Skeletal muscle satellite cell (primary cell): ENCODE results near the gene ATG9B.
"Not testable (repeated sequence)": the region's sequence is repeated elsewhere in the genome, so short reads cannot be mapped to it uniquely, and the experiment has no call there.

ENCODE experiments used
- H3K27me3 ChIP-seq: 2 replicates; pipeline ENCODE4 v1.7.0; 2013; ENCODE audit warnings: low read length; ENCODE audit not compliant: control insufficient read depth, insufficient read depth
- H3K36me3 ChIP-seq: 2 replicates; pipeline ENCODE4 v1.7.0; 2013; ENCODE audit warnings: mild to moderate bottlenecking, control low read depth, low read length; ENCODE audit not compliant: insufficient read depth
- H3K4me1 ChIP-seq: 2 replicates; pipeline ENCODE4 v1.7.0; 2013; ENCODE audit warnings: low read length; ENCODE audit not compliant: control insufficient read depth, insufficient read depth
- H3K4me2 ChIP-seq: 2 replicates; pipeline ENCODE4 v1.7.0; 2013; ENCODE audit warnings: mild to moderate bottlenecking, low read length
- H3K4me3 ChIP-seq: 2 replicates; pipeline ENCODE4 v1.7.0; 2013; ENCODE audit warnings: low read length
- H3K9ac ChIP-seq: 2 replicates; pipeline ENCODE4 v1.7.0; 2013; ENCODE audit warnings: mild to moderate bottlenecking, low read depth, low read length, moderate library complexity
- H3K9me3 ChIP-seq: replicated peaks from 2 replicates; pipeline ENCODE4 v1.7.0; 2013; ENCODE audit warnings: mild to moderate bottlenecking, control low read depth, low read length

Gene ATG9B

DNA sequence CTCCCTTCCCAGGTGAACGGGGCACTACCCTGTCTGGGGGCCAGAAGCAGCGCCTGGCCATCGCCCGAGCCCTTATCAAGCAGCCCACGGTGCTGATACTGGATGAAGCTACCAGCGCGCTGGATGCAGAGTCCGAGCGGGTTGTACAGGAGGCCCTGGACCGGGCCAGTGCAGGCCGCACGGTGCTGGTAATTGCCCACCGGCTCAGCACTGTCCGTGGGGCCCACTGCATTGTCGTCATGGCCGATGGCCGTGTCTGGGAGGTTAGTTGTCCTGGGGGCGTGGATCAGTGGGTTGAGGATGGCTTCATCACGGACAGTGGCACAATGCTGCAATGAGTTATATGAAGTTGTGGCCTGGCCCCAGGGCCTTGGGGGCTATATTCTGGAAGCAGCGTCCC is 19.7 kb upstream of the ATG9B start:
- Histone ChIP-seq H3K9me3 (no peaks in the 10 kb centered on the region), H3K9ac (no peak overlapping the region)

DNA sequence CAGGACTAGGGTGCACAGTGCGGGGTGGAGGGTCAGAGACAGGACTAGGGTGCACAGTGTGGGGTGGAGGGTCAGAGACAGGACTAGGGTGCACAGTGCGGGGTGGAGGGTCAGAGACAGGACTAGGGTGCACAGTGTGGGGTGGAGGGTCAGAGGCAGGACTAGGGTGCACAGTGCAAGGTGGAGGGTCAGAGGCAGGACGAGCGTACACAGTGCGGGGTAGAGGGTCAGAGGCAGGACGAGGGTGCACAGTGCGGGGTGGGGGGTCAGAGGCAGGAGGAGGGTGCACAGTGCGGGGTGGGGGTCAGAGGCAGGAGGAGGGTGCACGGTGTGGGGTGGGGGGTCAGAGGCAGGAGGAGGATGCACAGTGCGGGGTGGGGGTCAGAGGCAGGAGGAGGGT is 19.2 kb upstream of the ATG9B start:
- not testable (repeated sequence) for H3K9me3 ChIP-seq, H3K27me3 ChIP-seq, H3K9ac ChIP-seq, H3K4me3 ChIP-seq, H3K4me2 ChIP-seq
- Histone ChIP-seq H3K36me3 (peaks cover 13% of the 10 kb centered on the region), H3K4me1 (peaks cover 27% of the 10 kb centered on the region)

More for the DNA sequence above, 19.7 kb upstream of the ATG9B start:
- Histone ChIP-seq H3K27me3 (no peaks in the 10 kb centered on the region), H3K4me2 (no peak overlapping the region), H3K36me3 (peaks cover 13% of the 10 kb centered on the region), H3K4me3 (no peak overlapping the region), H3K4me1 (peaks cover 22% of the 10 kb centered on the region)

DNA sequence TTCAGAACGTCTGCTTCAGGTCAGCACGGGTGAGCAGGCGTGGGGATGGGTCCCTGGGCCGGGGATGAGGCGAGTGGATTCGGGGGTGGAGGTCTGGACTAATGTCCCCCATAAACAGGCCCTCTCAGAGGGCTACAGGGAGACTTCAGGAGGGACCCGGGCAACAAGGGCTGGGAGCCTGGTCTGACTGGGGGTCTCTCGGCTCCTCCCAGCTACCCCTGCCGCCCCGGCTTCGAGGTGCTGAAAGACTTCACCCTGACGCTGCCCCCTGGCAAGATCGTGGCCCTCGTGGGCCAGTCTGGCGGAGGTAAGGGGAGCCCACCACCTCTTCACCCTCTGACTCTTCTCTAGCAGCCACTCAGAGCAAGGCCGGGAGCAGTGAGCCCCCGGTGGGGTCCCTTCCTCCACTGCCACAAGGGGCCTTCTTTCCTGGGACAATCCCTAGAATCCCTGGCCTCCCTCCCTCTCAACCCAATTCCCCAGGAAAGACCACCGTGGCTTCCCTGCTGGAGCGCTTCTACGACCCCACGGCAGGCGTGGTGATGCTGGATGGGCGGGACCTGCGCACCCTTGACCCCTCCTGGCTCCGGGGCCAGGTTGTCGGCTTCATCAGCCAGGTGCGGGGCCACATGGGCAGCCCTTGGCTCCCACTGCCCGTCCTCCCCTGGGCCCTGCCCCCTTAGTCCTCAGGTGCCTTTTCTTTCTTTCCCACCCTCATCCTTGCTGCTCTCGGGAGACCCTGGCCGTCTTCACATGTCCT is 16.5 kb upstream of the ATG9B start:
- Histone ChIP-seq H3K4me1 (peaks cover 24% of the 10 kb centered on the region), H3K9me3 (no peaks in the 10 kb centered on the region), H3K36me3 (peaks cover 28% of the 10 kb centered on the region), H3K9ac (no peak overlapping the region), H3K4me2 (no peak overlapping the region), H3K4me3 (no peak overlapping the region), H3K27me3 (no peaks in the 10 kb centered on the region)

GRCh38 chr7:151039850-151040548 is 15.7 kb upstream of the ATG9B start:
- H3K9ac ChIP-seq = no peak overlapping the region
- no peaks in the 10 kb centered on the region for H3K27me3 ChIP-seq
- H3K4me2 ChIP-seq = peak overlapping the region; percentile 62
- peaks cover 24% of the 10 kb centered on the region for H3K4me1 ChIP-seq
- no peak overlapping the region for H3K4me3 ChIP-seq
- H3K36me3 ChIP-seq = peaks cover 36% of the 10 kb centered on the region
- no peaks in the 10 kb centered on the region for H3K9me3 ChIP-seq

GRCh38 chr7:151038951-151039849 is 14.9 kb upstream of the ATG9B start:
- peaks cover 24% of the 10 kb centered on the region for H3K4me1 ChIP-seq
- no peaks in the 10 kb centered on the region for H3K27me3 ChIP-seq
- H3K9me3 ChIP-seq = no peaks in the 10 kb centered on the region
- no peak overlapping the region for H3K4me3 ChIP-seq
- H3K4me2 ChIP-seq = peak overlapping the region; percentile 62
- H3K36me3 ChIP-seq = peaks cover 44% of the 10 kb centered on the region
- peak overlapping the region; percentile 58 for H3K9ac ChIP-seq

DNA sequence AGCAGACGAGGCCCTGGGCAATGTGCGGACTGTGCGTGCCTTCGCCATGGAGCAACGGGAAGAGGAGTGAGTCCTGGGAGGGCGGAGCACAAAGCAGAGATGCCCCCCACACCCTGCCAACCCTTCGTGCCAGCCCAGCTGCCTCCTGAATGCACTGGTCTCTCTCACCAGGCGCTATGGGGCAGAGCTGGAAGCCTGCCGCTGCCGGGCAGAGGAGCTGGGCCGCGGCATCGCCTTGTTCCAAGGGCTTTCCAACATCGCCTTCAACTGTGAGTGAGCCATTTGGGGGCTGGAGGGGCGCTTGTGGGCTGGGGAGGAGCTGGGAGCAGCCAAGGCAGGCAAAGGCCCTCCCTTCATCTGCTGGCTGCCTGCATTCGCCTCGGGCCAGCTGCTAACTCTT is 11.6 kb upstream of the ATG9B start:
- no peak overlapping the region for H3K4me3 ChIP-seq
- peaks cover 24% of the 10 kb centered on the region for H3K4me1 ChIP-seq
- no peak overlapping the region for H3K4me2 ChIP-seq
- H3K9ac ChIP-seq = no peak overlapping the region
- peaks cover 43% of the 10 kb centered on the region for H3K36me3 ChIP-seq
- H3K9me3 ChIP-seq = no peaks in the 10 kb centered on the region
- no peaks in the 10 kb centered on the region for H3K27me3 ChIP-seq

DNA sequence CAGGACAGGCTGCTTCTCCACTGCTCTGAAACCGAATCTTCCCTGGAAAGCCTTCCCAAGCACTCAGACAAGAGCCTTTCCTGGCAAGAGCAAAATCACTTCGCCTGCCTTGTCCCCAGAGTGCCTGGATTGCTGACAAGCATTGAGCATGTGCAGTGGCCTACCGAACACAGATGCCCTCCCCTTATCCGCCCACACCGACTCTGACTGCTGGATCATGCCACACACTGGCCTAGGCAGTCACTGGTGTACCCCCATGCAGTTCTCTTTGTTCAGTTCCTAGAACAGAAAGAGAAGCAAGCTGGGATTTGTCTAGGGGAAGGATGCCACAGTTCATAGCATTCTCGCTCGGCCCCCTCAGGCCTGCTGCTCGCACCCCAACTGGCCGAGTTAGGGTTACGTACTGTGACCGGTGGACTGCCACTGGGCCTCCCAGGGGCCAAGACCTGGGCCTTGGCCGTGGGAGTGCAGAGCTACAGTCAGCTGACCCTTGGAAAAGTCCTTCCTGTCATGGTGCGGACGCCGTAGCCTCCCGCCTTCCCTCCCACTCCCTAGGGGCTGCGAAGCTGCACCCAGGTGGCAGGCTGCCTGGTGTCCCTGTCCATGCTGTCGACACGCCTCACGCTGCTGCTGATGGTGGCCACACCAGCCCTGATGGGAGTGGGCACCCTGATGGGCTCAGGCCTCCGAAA is 10.9 kb upstream of the ATG9B start:
- Histone ChIP-seq H3K36me3 (peaks cover 43% of the 10 kb centered on the region), H3K4me3 (no peak overlapping the region), H3K9me3 (no peaks in the 10 kb centered on the region), H3K9ac (no peak overlapping the region), H3K27me3 (no peaks in the 10 kb centered on the region), H3K4me2 (no peak overlapping the region), H3K4me1 (peaks cover 24% of the 10 kb centered on the region)

DNA sequence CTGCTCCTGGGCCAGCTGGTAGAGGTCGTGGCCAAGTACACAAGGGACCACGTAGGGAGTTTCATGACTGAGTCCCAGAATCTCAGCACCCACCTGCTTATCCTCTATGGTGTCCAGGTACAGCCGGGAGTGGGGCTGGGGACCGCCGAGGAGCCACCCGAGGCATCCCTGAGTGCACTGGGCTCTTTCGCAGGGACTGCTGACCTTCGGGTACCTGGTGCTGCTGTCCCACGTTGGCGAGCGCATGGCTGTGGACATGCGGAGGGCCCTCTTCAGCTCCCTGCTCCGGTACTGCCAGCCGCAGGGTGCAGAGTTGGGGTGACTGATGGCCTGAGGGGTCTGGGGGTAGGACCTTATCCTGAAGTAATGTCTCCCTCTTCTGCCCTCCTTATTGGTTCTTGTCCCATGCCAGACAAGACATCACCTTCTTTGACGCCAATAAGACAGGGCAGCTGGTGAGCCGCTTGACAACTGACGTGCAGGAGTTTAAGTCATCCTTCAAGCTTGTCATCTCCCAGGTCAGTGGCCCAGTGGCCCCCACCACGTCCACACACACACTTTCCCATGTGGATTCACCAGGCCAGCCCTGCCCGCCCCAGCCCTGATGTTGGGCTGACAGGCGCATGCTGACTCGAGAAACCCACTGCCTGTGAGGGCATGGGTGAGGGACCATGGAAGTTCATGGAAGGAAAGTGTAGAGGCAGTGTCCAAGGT is 10.2 kb upstream of the ATG9B start:
- peaks cover 17% of the 10 kb centered on the region for H3K4me1 ChIP-seq
- peaks cover 43% of the 10 kb centered on the region for H3K36me3 ChIP-seq
- H3K9me3 ChIP-seq = no peaks in the 10 kb centered on the region
- no peak overlapping the region for H3K4me3 ChIP-seq
- H3K27me3 ChIP-seq = no peaks in the 10 kb centered on the region
- no peak overlapping the region for H3K4me2 ChIP-seq
- H3K9ac ChIP-seq = no peak overlapping the region

GRCh38 chr7:151033864-151034249 is 9.6 kb upstream of the ATG9B start:
- no peak overlapping the region for H3K4me2 ChIP-seq
- no peaks in the 10 kb centered on the region for H3K27me3 ChIP-seq
- H3K9ac ChIP-seq = no peak overlapping the region
- no peak overlapping the region for H3K4me3 ChIP-seq
- peaks cover 43% of the 10 kb centered on the region for H3K36me3 ChIP-seq
- no peaks in the 10 kb centered on the region for H3K9me3 ChIP-seq
- peaks cover 11% of the 10 kb centered on the region for H3K4me1 ChIP-seq

- peaks cover 43% of the 10 kb centered on the region for H3K36me3 ChIP-seq
- peaks cover 4% of the 10 kb centered on the region for H3K4me1 ChIP-seq
- H3K9ac ChIP-seq = no peak overlapping the region
These were observed 8.9 kb upstream of the ATG9B start for GRCh38 chr7:151032936-151033863.

More at GRCh38 chr7:151032936-151033863, 8.9 kb upstream of the ATG9B start:
- Histone ChIP-seq H3K4me2 (no peak overlapping the region), H3K4me3 (no peak overlapping the region), H3K9me3 (no peaks in the 10 kb centered on the region), H3K27me3 (no peaks in the 10 kb centered on the region)
